ENCODE measurements around the gene CIDEB. TPM values are rescaled to one million over a fixed set of nuclear protein-coding genes. Genes with fewer than 3 reads are reported as not detected.

CIDEB gene
- total RNA-seq, 1 experiment from 2014 or later = 0.22 TPM

DNA sequence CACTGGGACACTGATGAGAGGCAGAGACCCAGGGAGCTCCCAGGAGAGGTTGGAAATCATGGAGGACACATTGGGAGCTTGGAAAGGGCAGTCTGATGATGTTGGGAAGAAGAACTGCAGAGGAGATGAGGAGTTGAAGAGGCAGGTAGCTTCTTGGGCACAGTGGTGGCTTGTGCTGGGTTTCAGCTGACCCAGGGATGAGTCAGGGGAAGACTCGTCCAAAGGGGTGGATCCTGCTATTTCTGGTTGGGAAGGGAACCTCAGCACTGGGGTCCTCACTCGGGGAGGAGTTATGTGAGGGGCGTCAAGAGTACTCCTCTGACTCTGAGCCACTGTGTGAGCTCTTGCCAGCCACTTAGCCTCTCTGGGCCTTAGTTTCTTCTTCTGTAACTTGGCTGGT is 15.6 kb upstream of the CIDEB start:
- Histone ChIP-seq H3K4me1 (ENCODE audit: control insufficient read depth in 1 of 2, insufficient read depth in 2 of 2, low read length in 2 of 2) (no peaks in the 10 kb centered on the region), H2AFZ (ENCODE audit: low read depth, low read length, poor library complexity, severe bottlenecking) (no peak overlapping the region), H3K27me3 (ENCODE audit: insufficient read depth, low read length) (0 out of 2 replicates have a peak, but pooled peaks cover 4% of the 10 kb centered on the region), H4K20me1 (ENCODE audit: insufficient read depth) (no peaks in the 10 kb centered on the region), H3K4me2 (ENCODE audit: low read length) (no peak overlapping the region), H3K9me2 (ENCODE audit: insufficient read depth) (no peaks in the 10 kb centered on the region), H3K79me2 (ENCODE audit: insufficient read depth, low read length) (no peaks in the 10 kb centered on the region), H3K9me3 (ENCODE audit: control insufficient read depth in 1 of 2, insufficient read depth in 1 of 2, low read depth in 1 of 2, low read length in 2 of 2) (no peaks in the 10 kb centered on the region), H3K27ac (ENCODE audit: low read depth, low read length) (no peak overlapping the region), H3K4me3 (replicated peaks in 1 of 2; ENCODE audit: low read depth in 1 of 2, low read length in 2 of 2) (no peak overlapping the region), H3K36me3 (ENCODE audit: control insufficient read depth in 1 of 2, insufficient read depth in 2 of 2, low read length in 2 of 2) (no peaks in the 10 kb centered on the region), H3K9ac (ENCODE audit: low read length) (no peak overlapping the region)
- no peak; the same call in 1 of the 2 replicates for ATAC-seq
- no peak for TF ChIP-seq TCF7L2 (IDR thresholded peaks at IDR 0.05; ENCODE audit: borderline replicate concordance, extremely low read depth, insufficient read depth, insufficient read length)
- no peak for TF ChIP-seq JUND (IDR thresholded peaks at IDR 0.05)
- no peak for TF ChIP-seq SP1 (IDR thresholded peaks at IDR 0.05; ENCODE audit: low read depth)
- no peak for TF ChIP-seq ZFX (IDR thresholded peaks at IDR 0.05)
- TF ChIP-seq ZNF274 (IDR thresholded peaks at IDR 0.05; ENCODE audit: low read depth, low read length) = no peak
- no peak for TF ChIP-seq POLR2AphosphoS5 (IDR thresholded peaks at IDR 0.05; ENCODE audit: low read depth, low read length)
- no peak for TF ChIP-seq EZH2 (IDR thresholded peaks at IDR 0.05)
- TF ChIP-seq ELF1 (IDR thresholded peaks at IDR 0.05; ENCODE audit: borderline replicate concordance, low read depth) = no peak
- TF ChIP-seq, protein P1, sequence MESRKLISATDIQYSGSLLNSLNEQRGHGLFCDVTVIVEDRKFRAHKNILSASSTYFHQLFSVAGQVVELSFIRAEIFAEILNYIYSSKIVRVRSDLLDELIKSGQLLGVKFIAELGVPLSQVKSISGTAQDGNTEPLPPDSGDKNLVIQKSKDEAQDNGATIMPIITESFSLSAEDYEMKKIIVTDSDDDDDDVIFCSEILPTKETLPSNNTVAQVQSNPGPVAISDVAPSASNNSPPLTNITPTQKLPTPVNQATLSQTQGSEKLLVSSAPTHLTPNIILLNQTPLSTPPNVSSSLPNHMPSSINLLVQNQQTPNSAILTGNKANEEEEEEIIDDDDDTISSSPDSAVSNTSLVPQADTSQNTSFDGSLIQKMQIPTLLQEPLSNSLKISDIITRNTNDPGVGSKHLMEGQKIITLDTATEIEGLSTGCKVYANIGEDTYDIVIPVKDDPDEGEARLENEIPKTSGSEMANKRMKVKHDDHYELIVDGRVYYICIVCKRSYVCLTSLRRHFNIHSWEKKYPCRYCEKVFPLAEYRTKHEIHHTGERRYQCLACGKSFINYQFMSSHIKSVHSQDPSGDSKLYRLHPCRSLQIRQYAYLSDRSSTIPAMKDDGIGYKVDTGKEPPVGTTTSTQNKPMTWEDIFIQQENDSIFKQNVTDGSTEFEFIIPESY (IDR thresholded peaks at IDR 0.05; ENCODE audit: extremely low read depth, insufficient replicate concordance, low read length) = no peak
- no peak for TF ChIP-seq SIN3A (IDR thresholded peaks at IDR 0.05; ENCODE audit: low read depth)
- no peak for TF ChIP-seq SRF (IDR thresholded peaks at IDR 0.05; ENCODE audit: low read depth)
- TF ChIP-seq CEBPB (IDR thresholded peaks at IDR 0.05; ENCODE audit: low read depth) = no peak
- TF ChIP-seq, protein P2, sequence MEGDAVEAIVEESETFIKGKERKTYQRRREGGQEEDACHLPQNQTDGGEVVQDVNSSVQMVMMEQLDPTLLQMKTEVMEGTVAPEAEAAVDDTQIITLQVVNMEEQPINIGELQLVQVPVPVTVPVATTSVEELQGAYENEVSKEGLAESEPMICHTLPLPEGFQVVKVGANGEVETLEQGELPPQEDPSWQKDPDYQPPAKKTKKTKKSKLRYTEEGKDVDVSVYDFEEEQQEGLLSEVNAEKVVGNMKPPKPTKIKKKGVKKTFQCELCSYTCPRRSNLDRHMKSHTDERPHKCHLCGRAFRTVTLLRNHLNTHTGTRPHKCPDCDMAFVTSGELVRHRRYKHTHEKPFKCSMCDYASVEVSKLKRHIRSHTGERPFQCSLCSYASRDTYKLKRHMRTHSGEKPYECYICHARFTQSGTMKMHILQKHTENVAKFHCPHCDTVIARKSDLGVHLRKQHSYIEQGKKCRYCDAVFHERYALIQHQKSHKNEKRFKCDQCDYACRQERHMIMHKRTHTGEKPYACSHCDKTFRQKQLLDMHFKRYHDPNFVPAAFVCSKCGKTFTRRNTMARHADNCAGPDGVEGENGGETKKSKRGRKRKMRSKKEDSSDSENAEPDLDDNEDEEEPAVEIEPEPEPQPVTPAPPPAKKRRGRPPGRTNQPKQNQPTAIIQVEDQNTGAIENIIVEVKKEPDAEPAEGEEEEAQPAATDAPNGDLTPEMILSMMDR (IDR thresholded peaks at IDR 0.05 in 2 of 3, conservative IDR thresholded peaks at IDR 0.05 in 1 of 3; ENCODE audit: borderline replicate concordance in 1 of 3, insufficient read depth in 1 of 3, low read depth in 2 of 3, low read length in 2 of 3) = no peak
- TF ChIP-seq YY1 (IDR thresholded peaks at IDR 0.05; ENCODE audit: extremely low read depth, insufficient replicate concordance, low read depth, low read length) = no peak
- no peak for TF ChIP-seq CBX3 (IDR thresholded peaks at IDR 0.05; ENCODE audit: low read depth)
- TF ChIP-seq FOSL1 (IDR thresholded peaks at IDR 0.05; ENCODE audit: low read depth) = no peak
- TF ChIP-seq EGR1 (IDR thresholded peaks at IDR 0.05; ENCODE audit: low read depth) = no peak
- TF ChIP-seq, protein P3, sequence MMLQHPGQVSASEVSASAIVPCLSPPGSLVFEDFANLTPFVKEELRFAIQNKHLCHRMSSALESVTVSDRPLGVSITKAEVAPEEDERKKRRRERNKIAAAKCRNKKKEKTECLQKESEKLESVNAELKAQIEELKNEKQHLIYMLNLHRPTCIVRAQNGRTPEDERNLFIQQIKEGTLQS (IDR thresholded peaks at IDR 0.05) = no peak
- TF ChIP-seq, protein P4, sequence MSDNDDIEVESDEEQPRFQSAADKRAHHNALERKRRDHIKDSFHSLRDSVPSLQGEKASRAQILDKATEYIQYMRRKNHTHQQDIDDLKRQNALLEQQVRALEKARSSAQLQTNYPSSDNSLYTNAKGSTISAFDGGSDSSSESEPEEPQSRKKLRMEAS (IDR thresholded peaks at IDR 0.05) = no peak
- ChIA-PET CTCF (no interaction called here), POLR2A (no interaction called here), RAD21 (ENCODE audit: low non-redundant PET in 1 of 2, low total read pairs in 2 of 2, uncharacterized antibody in 2 of 2, unreplicated experiment in 2 of 2) (no interaction called here)
- intact Hi-C loops (cut with micrococcal nuclease) = no loop called here
- no peak for DNase-seq (ENCODE audit: low read depth, low spot score)
- no TSS peak for BruUV-seq (replicated peaks)

All from HCT116 (cell line).